PC-9 (cell line): ENCODE data around the gene AQP3.

Experiments used
- CTCF ChIP-seq: fragments of 200-600 bp; sonication (generic); conservative IDR thresholded peaks from 2 replicates; pipeline ENCODE4 v1.6.1; 2017; ENCODE audit warnings: mixed run types, antibody characterized with exemption, mild to moderate bottlenecking, moderate library complexity
- EZH2 ChIP-seq: fragments of 200-600 bp; sonication (generic); IDR thresholded peaks from 2 replicates; pipeline ENCODE4 v1.8.0; 2017; ENCODE audit warnings: antibody characterized with exemption, low read depth

GRCh38 chr9:33475357-33475756 lies 28.0 kb upstream of the AQP3 start:
- no peak for TF ChIP-seq CTCF
- TF ChIP-seq EZH2 = no peak
